NOMO-1 (cell line): ENCODE results near the gene PPM1H.
A peak's percentile ranks its signal among the peaks of the same experiment; 100 is the strongest.
"Not testable (repeated sequence)": the region's sequence is repeated elsewhere in the genome, so short reads cannot be mapped to it uniquely, and the experiment has no call there.

Source experiments
- DNase-seq, 2 experiments: peaks; one replicate each; lab custom pipeline; 2025; ENCODE audit not compliant: unreplicated experiment in 2 of 2; lab: John Stamatoyannopoulos, UW

PPM1H gene

DNA sequence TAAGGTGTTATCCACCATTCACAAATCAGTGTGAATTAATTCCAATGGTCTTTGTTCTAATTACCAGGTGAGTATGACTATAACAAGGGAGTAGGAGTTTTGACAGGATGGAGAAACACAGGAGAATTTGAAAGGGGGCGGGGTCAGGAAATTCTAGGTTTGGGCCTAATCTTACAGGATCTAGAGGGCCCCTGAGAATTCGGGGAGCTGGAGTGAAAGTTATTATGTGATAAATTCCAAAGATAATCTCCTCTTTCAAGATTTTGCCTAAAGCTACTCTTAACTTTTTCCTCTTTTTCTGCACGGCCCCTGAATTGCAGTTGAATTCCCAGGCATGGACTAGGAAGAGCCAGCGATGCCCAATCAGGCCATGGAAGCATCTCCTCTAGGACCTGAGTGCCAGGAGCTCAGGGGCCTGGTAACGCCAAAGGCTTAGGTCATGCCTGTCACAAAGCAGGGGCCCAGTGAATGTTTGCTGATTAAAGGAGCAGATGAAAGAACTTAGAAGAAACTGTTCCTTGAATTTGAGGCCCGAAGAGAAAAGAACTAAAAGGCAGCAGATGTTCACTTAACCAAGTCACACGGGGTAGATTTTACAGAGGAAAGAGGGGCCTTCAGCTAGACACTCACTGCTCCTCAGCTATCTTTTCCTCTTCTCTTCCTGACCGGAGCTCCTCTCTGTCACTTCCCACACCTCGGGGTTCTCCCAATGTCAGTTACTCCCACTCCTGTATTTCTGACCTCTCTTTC, 195.5 kb downstream of the PPM1H start:
- DNase-seq, result no peak

DNA sequence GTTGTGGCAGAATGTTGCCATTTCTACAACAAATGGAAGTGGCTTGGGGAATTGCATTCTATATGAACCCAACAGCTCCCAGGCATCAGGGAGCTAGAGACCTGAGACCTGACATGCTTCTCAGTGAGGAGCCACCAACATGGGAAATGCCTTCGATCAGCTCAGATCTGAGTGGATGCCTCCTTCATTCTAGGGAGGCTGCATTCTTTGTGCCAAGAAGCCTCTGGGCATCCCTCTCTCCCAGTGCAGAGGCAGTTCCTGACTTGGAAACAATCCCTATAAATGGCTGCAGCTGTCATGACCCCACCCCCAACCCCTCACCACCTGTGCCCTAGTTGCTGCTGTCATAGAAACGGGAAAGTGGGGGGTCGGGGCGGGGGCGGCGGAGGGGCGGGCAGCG, 196.3 kb downstream of the PPM1H start:
- no peak for DNase-seq

DNA sequence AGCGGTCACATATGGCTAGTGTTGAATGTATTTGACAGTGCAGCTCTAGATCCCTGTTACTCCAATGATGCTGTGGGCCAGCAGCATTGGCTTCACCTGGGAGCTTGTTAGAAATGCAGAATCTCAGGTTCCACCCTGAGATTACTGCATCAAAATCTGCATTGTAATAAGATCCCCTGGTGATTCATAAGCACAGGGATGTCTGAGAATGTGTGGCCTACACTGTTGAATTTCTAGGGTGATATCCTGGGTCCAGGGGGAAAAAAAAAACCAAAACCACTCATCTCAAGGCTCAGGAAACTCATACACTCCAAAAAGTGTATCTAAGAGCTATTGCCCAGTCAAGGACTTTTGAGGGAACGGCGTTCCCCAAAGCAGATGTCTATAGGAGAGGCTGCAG, 196.8 kb downstream of the PPM1H start:
- DNase-seq, result no peak

GRCh38 chr12:62737615-62738014, 197.3 kb downstream of the PPM1H start:
- DNase-seq, result no peak

DNA sequence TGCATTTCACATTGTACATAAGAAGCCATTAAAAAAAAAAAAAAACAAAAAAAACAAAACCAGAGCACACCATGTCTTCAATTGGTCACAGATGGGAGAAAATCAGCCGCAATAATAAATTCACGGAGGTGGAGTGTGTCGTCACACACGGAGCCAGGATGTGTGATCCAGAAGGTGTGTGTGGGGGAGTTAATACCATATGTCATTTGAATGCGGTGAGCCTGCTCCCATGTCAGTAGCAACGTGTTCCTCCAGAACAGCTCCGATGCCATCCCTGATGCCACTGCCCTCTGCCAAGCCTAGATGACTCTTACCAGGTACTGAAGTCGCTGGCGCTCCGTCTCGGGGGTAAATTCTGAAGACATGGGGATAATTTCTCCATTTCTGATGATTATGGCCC, 197.8 kb downstream of the PPM1H start:
- DNase-seq, result no peak

- DNase-seq, result no peak
These were observed 198.4 kb downstream of the PPM1H start for GRCh38 chr12:62736596-62736995.

DNA sequence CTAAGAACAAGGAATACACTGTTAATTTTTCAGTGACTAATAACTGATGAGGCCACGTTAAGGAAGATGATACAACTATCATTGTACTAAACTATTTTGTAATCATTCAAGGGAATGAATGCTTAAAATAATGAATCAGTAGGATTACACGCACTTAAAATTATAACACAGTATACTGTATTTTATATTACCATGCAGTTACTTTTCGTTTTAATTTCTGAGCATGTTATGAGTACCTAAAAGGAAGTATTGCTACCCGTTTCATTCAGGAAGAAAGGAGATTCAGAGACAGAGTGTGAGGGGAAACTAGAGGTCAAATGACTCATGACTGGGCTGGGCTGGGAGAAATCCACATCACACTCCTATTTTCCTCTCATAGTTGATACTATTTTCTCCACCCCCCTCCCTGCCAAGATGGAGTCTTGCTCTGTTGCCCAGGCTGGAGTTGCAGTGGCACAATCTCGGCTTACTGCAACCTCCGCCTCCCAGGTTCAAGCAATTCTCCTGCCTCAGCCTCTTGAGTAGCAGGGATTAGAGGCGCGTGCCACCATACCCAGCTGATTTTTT, 202.0 kb downstream of the PPM1H start:
- DNase-seq, result peak in 1 of 2 experiments; percentile 42

GRCh38 chr12:62731055-62731820, 203.7 kb downstream of the PPM1H start:
- DNase-seq, result peak; percentile 16 to 84

- no peak for DNase-seq
These were observed 204.3 kb downstream of the PPM1H start for GRCh38 chr12:62730649-62731048.

- not testable (repeated sequence) for DNase-seq
These were observed 205.1 kb downstream of the PPM1H start for GRCh38 chr12:62729579-62730544.

- peak; percentile 7 to 36 for DNase-seq
These were observed 206.2 kb downstream of the PPM1H start for GRCh38 chr12:62728741-62729140.

- no peak for DNase-seq
These were observed 208.4 kb downstream of the PPM1H start for GRCh38 chr12:62726471-62726980.

GRCh38 chr12:62725781-62726180, 209.2 kb downstream of the PPM1H start:
- DNase-seq, result no peak

DNA sequence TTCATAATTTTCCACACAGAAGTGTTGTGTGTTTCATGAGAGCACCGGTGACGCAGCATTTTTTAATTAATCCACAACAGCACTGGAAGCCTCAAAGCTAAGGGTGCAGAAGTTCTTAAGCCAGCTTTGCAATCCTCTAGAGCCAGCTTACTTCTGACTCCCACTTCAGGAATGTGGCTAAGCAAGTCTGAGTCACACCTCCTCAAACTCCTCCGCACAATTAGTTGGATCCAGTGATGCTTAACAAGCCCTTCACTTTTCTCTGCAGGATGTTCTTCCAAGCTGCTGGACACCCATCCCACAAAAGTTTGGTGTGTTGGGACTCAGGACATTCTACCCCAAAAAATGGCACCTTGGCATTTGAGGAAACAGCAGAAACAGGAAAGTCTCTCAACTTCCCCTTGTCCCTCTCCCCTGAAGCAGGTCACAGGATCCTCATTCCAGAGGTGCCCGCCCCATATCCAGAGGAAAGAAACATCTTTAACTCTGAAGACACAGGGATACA, 210.0 kb downstream of the PPM1H start:
- no peak for DNase-seq

GRCh38 chr12:62724285-62724684, 210.7 kb downstream of the PPM1H start:
- DNase-seq, result no peak

- no peak for DNase-seq
These were observed 211.8 kb downstream of the PPM1H start for GRCh38 chr12:62722971-62723680.

DNA sequence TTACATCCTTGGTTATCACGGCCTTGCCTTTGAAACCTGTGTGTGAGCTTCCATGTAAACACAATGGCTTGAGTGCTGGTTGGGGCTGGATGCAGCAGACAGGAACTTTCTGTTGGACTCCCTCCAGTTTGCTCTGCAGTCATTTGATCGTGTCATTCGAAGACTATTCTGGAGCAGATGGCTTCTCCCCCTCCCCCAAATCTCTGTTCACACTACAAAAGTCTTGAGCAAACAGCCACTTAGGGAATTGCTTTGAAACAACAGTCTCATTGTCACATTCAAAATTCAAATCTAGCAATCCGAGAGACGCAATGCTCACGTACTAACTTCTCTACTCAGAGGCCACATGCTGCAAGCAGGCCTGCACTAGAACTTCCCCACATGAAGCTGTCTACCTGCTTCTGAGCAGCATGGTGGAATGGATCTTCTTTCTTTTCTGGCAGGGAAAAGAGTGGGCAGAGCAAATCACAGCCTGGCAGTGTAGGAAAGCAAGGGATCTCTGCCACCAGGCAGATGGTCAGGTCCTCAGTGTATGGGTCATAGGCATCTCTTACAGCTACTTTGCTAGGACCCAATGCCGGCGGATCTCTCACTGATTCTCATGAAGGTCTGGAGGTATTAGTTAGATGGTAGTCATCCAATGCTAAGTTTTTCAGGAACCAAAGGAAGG, 214.2 kb downstream of the PPM1H start:
- DNase-seq, result no peak

GRCh38 chr12:62720025-62720424, 214.9 kb downstream of the PPM1H start:
- DNase-seq, result no peak

- DNase-seq, result no peak
These were observed 216.1 kb downstream of the PPM1H start for GRCh38 chr12:62718762-62719426.
